KMS-11 (cell line): ENCODE measurements around the gene TXNRD1.

Experiments
- H2AFZ ChIP-seq: fragments of 200-600 bp; sonication (generic); 2 replicates; pipeline ENCODE4 v1.6.1; 2016; ENCODE audit warnings: antibody characterized with exemption, mixed run types, low read depth
- H3K27ac ChIP-seq: fragments of 200-600 bp; sonication (generic); 2 replicates; pipeline ENCODE4 v1.6.1; 2016; ENCODE audit warnings: mild to moderate bottlenecking, mixed run types
- H3K27me3 ChIP-seq: fragments of 200-600 bp; sonication (generic); 2 replicates; pipeline ENCODE4 v1.6.1; 2017; ENCODE audit warnings: mild to moderate bottlenecking, low read depth, mixed run types, moderate library complexity; ENCODE audit not compliant: insufficient read depth
- H3K36me3 ChIP-seq: fragments of 200-600 bp; sonication (generic); 2 replicates; pipeline ENCODE4 v1.6.1; 2017; ENCODE audit warnings: mild to moderate bottlenecking, mixed run types; ENCODE audit not compliant: insufficient read depth
- H3K4me1 ChIP-seq: fragments of 200-600 bp; sonication (generic); 2 replicates; pipeline ENCODE4 v1.6.1; 2016; ENCODE audit warnings: mild to moderate bottlenecking, low read depth, mixed run types; ENCODE audit not compliant: poor library complexity, severe bottlenecking
- H3K4me2 ChIP-seq: fragments of 200-600 bp; sonication (generic); 2 replicates; pipeline ENCODE4 v1.7.0; 2016; ENCODE audit warnings: mild to moderate bottlenecking, mixed run types
- H3K4me3 ChIP-seq: fragments of 200-600 bp; sonication (generic); IDR thresholded peaks from 2 replicates; pipeline ENCODE4 v1.6.1; 2017; ENCODE audit warnings: low read depth, low read length, mixed read lengths; ENCODE audit not compliant: insufficient read depth
- H3K79me2 ChIP-seq: fragments of 200-600 bp; sonication (generic); 2 replicates; pipeline ENCODE4 v1.6.1; 2016; ENCODE audit warnings: low read depth, mixed run types; ENCODE audit not compliant: insufficient read depth
- H3K9ac ChIP-seq: fragments of 200-600 bp; sonication (generic); 2 replicates; pipeline ENCODE4 v1.6.1; 2016; ENCODE audit warnings: mild to moderate bottlenecking, mixed run types
- H4K20me1 ChIP-seq: fragments of 200-600 bp; sonication (generic); 2 replicates; pipeline ENCODE4 v1.6.1; 2016; ENCODE audit warnings: mild to moderate bottlenecking, mixed run types; ENCODE audit not compliant: insufficient read depth
- CTCF ChIP-seq: fragments of 200-600 bp; sonication (generic); conservative IDR thresholded peaks from 2 replicates; pipeline ENCODE4 v1.6.1; 2017; ENCODE audit warnings: low read depth, mild to moderate bottlenecking, antibody characterized with exemption, low read length, moderate library complexity, mixed read lengths

Gene TXNRD1

GRCh38 chr12:104280111-104280510, 64.5 kb downstream of the TXNRD1 start:
- no peak overlapping the region for H3K4me3 ChIP-seq
- H3K4me1 ChIP-seq, result peaks cover 7% of the 10 kb centered on the region
- no peaks in the 10 kb centered on the region for H4K20me1 ChIP-seq
- no peak overlapping the region for H2AFZ ChIP-seq
- no peak overlapping the region for H3K27ac ChIP-seq
- H3K9ac ChIP-seq, result no peak overlapping the region
- H3K4me2 ChIP-seq, result no peak overlapping the region
- no peaks in the 10 kb centered on the region for H3K79me2 ChIP-seq
- no peak for TF ChIP-seq CTCF
- H3K27me3 ChIP-seq, result no peaks in the 10 kb centered on the region
- no peaks in the 10 kb centered on the region for H3K36me3 ChIP-seq

- H3K79me2 ChIP-seq, result no peaks in the 10 kb centered on the region
- no peak overlapping the region for H3K4me3 ChIP-seq
- no peaks in the 10 kb centered on the region for H4K20me1 ChIP-seq
- no peaks in the 10 kb centered on the region for H3K36me3 ChIP-seq
- H3K27ac ChIP-seq, result no peak overlapping the region
- H3K4me2 ChIP-seq, result no peak overlapping the region
- TF ChIP-seq CTCF, result no peak
- H3K27me3 ChIP-seq, result no peaks in the 10 kb centered on the region
- H3K4me1 ChIP-seq, result peaks cover 15% of the 10 kb centered on the region
- H3K9ac ChIP-seq, result no peak overlapping the region
- no peak overlapping the region for H2AFZ ChIP-seq
Observed at GRCh38 chr12:104280717-104281458, 65.3 kb downstream of the TXNRD1 start.

GRCh38 chr12:104281636-104282035, 66.1 kb downstream of the TXNRD1 start:
- H3K9ac ChIP-seq, result no peak overlapping the region
- no peak overlapping the region for H3K4me2 ChIP-seq
- no peak overlapping the region for H2AFZ ChIP-seq
- no peaks in the 10 kb centered on the region for H4K20me1 ChIP-seq
- peaks cover 22% of the 10 kb centered on the region for H3K4me1 ChIP-seq
- H3K79me2 ChIP-seq, result no peaks in the 10 kb centered on the region
- TF ChIP-seq CTCF, result no peak
- no peaks in the 10 kb centered on the region for H3K36me3 ChIP-seq
- H3K27me3 ChIP-seq, result no peaks in the 10 kb centered on the region
- H3K4me3 ChIP-seq, result no peak overlapping the region
- no peak overlapping the region for H3K27ac ChIP-seq

GRCh38 chr12:104282109-104282508, 66.5 kb downstream of the TXNRD1 start:
- no peak overlapping the region for H3K9ac ChIP-seq
- H3K27me3 ChIP-seq, result no peaks in the 10 kb centered on the region
- peaks cover 22% of the 10 kb centered on the region for H3K4me1 ChIP-seq
- H3K4me3 ChIP-seq, result no peak overlapping the region
- H3K4me2 ChIP-seq, result no peak overlapping the region
- no peak overlapping the region for H3K27ac ChIP-seq
- no peak overlapping the region for H2AFZ ChIP-seq
- H3K79me2 ChIP-seq, result no peaks in the 10 kb centered on the region; the same call in 1 of the 2 replicates
- H4K20me1 ChIP-seq, result no peaks in the 10 kb centered on the region
- TF ChIP-seq CTCF, result no peak
- no peaks in the 10 kb centered on the region for H3K36me3 ChIP-seq
